HCT116 (cell line): ENCODE measurements around the gene WDR20. TPM values are rescaled to one million over a fixed set of nuclear protein-coding genes. Genes with fewer than 3 reads are reported as not detected.

ENCODE experiments used
- ATAC-seq: fragments of 200-7000 bp; cut with Tn5 transposase; 2 replicates; pipeline ENCODE4 v1.9.1; 2020; ENCODE audit warnings: mild to moderate bottlenecking, moderate library complexity
- BruUV-seq: library from RNA; stranded (reverse); fragments of 400-500 nt; replicated peaks from 2 replicates; lab custom pipeline; 2021; lab: Mats Ljungman, UMichigan
- CTCF ChIA-PET: fragments of 300-600 bp; sonication (Branson Sonifier 250); formaldehyde crosslinking; loops from one replicate; lab custom pipeline; 2021; ENCODE audit warnings: antibody characterized with exemption; lab: Charles Lee
- POLR2A ChIA-PET: fragments of 300-600, 350-600 bp; sonication (Branson Sonifier 250); formaldehyde crosslinking; loops from one replicate; lab custom pipeline; 2021; ENCODE audit warnings: antibody characterized with exemption; lab: Charles Lee
- RAD21 ChIA-PET, 2 experiments: fragments of 300-600 bp; sonication (Branson Sonifier 250); formaldehyde crosslinking; loops; one replicate each; lab custom pipeline; 2023; ENCODE audit warnings: low total read pairs in 2 of 2; ENCODE audit not compliant: uncharacterized antibody in 2 of 2, unreplicated experiment in 2 of 2, low non-redundant PET in 1 of 2; lab: Charles Lee
- DNase-seq: peaks from one replicate; pipeline ENCODE4 v3.0.0-alpha.2; 2010; ENCODE audit warnings: low read depth, low spot score
- H2AFZ ChIP-seq: fragments of 200-600 bp; shearing (Covaris generic), sonication (generic); 2 replicates; pipeline ENCODE4 v1.6.1; 2017; ENCODE audit warnings: low read depth, mixed run types, mixed read lengths, antibody characterized with exemption, low read length; ENCODE audit not compliant: poor library complexity, severe bottlenecking
- H3K27ac ChIP-seq: 2 replicates; pipeline ENCODE4 v1.5.1; 2012; ENCODE audit warnings: low read depth, low read length
- H3K27me3 ChIP-seq: fragments of 200-600 bp; sonication (generic); 2 replicates; pipeline ENCODE4 v1.6.1; 2016; ENCODE audit warnings: mixed run types, low read length, mixed read lengths; ENCODE audit not compliant: insufficient read depth
- H3K36me3 ChIP-seq, 2 experiments: fragments of 200-500 bp in 1 of 2; fragments of 200-600 bp in 1 of 2; sonication (Bioruptor generic) in 1 of 2; sonication (generic) in 1 of 2; 2 replicates each; pipeline versions ENCODE4 v1.5.1 to v1.6.1; 2014 to 2016; ENCODE audit warnings: low read length in 2 of 2, inconsistent platforms in 1 of 2, mixed read lengths in 1 of 2, mixed run types in 1 of 2; ENCODE audit not compliant: insufficient read depth in 2 of 2, control insufficient read depth in 1 of 2
- H3K4me1 ChIP-seq, 2 experiments: fragments of 200-600 bp in 1 of 2; sonication (generic) in 1 of 2; 2 replicates each; pipeline versions ENCODE4 v1.5.1 to v1.6.1; 2012 to 2017; ENCODE audit warnings: low read length in 2 of 2, inconsistent platforms in 1 of 2, mild to moderate bottlenecking in 1 of 2, mixed read lengths in 1 of 2, mixed run types in 1 of 2, moderate library complexity in 1 of 2; ENCODE audit not compliant: insufficient read depth in 2 of 2, control insufficient read depth in 1 of 2
- H3K4me2 ChIP-seq: fragments of 200-600 bp; sonication (generic); 2 replicates; pipeline ENCODE4 v1.6.1; 2017; ENCODE audit warnings: mixed run types, low read length, mixed read lengths
- H3K4me3 ChIP-seq, 2 experiments: fragments of 200-600 bp in 1 of 2; sonication (generic) in 1 of 2; replicated peaks in 1 of 2; 2 replicates each; pipeline ENCODE4 v1.5.1; 2011 to 2016; ENCODE audit warnings: low read length in 2 of 2, control low read depth in 1 of 2, low read depth in 1 of 2, mild to moderate bottlenecking in 1 of 2, mixed read lengths in 1 of 2, mixed run types in 1 of 2
- H3K79me2 ChIP-seq: fragments of 200-600 bp; sonication (generic); 2 replicates; pipeline ENCODE4 v1.6.1; 2017; ENCODE audit warnings: mild to moderate bottlenecking, mixed run types, low read length, moderate library complexity, mixed read lengths; ENCODE audit not compliant: insufficient read depth
- H3K9ac ChIP-seq: fragments of 200-600 bp; sonication (generic); 2 replicates; pipeline ENCODE4 v1.6.1; 2016; ENCODE audit warnings: low read length, mixed read lengths
- H3K9me2 ChIP-seq: fragments of 200-600 bp; sonication (generic), shearing (Covaris generic); 2 replicates; pipeline ENCODE4 v1.6.1; 2017; ENCODE audit warnings: mixed run types, mild to moderate bottlenecking, moderate library complexity; ENCODE audit not compliant: insufficient read depth
- H3K9me3 ChIP-seq, 2 experiments: fragments of 200-500 bp in 1 of 2; fragments of 200-600 bp in 1 of 2; sonication (Bioruptor generic) in 1 of 2; sonication (generic) in 1 of 2; 2 replicates each; pipeline ENCODE4 v1.6.1; 2014 to 2017; ENCODE audit warnings: low read length in 2 of 2, mixed read lengths in 2 of 2, inconsistent platforms in 1 of 2, low read depth in 1 of 2, mild to moderate bottlenecking in 1 of 2, mixed run types in 1 of 2, moderate library complexity in 1 of 2; ENCODE audit not compliant: control insufficient read depth in 1 of 2, insufficient read depth in 1 of 2
- H4K20me1 ChIP-seq: fragments of 200-600 bp; sonication (generic), shearing (Covaris generic); 2 replicates; pipeline ENCODE4 v1.6.1; 2017; ENCODE audit warnings: mixed run types, mild to moderate bottlenecking, moderate library complexity; ENCODE audit not compliant: insufficient read depth
- ATF3 ChIP-seq: IDR thresholded peaks from 2 replicates; pipeline ENCODE4 v1.6.1; 2012
- EGR1 ChIP-seq: IDR thresholded peaks from 2 replicates; pipeline ENCODE4 v1.6.1; 2012; ENCODE audit warnings: low read depth
- EZH2phosphoT487 ChIP-seq: fragments of 200-600 bp; IDR thresholded peaks from 2 replicates; pipeline ENCODE4 v1.6.1; 2018; ENCODE audit warnings: antibody characterized with exemption, borderline replicate concordance
- FOSL1 ChIP-seq: IDR thresholded peaks from 2 replicates; pipeline ENCODE4 v1.6.1; 2012; ENCODE audit warnings: low read depth
- JUND ChIP-seq: IDR thresholded peaks from 2 replicates; pipeline ENCODE4 v1.6.1; 2012
- MAX ChIP-seq: IDR thresholded peaks from 2 replicates; pipeline ENCODE4 v1.6.1; 2012
- SIN3A ChIP-seq: IDR thresholded peaks from 2 replicates; pipeline ENCODE4 v1.6.1; 2012; ENCODE audit warnings: low read depth
- YY1 ChIP-seq: IDR thresholded peaks from 2 replicates; pipeline ENCODE4 v1.6.1; 2011; ENCODE audit warnings: low read length, low read depth, moderate library complexity, mild to moderate bottlenecking; ENCODE audit not compliant: insufficient replicate concordance; ENCODE audit errors: extremely low read depth
- ZFX ChIP-seq: fragments of 450-650 bp; IDR thresholded peaks from 2 replicates; pipeline ENCODE4 v1.6.1; 2017
- intact Hi-C: fragments of 100-400 bp; cut with micrococcal nuclease; formaldehyde crosslinking; loops from 2 replicates; pipeline ENCODE4 v1.10.0; 2022
- total RNA-seq: library from RNA; stranded (reverse); gene quantifications from one replicate; pipeline ENCODE4 v1.2.1, GENCODE V29; 2021; ENCODE audit not compliant: unreplicated experiment

WDR20 gene
- total RNA-seq, 1 experiment from 2014 or later, result 21.1 TPM

DNA sequence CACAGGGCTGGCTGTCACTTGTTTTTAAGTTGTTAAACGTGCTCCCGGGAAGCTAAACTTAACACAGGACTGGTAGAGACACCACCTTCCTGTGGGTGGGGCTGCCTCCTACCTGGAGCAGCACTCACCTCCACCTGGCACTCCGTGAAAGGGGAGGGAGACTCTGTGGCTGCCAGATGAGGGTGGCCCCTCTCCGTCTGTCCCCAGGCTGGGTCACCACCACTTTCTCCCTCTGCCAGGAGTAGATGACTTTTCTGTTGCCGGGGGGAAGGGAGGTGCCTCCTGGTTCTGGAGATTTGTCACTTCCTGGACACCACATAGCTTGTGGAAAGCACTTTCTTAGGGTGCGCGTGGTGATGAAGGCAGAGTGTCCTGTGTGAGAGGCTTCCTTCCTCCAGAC is 81.3 kb downstream of the WDR20 start (continued):
- TF ChIP-seq YY1, result no peak
- no peak for TF ChIP-seq FOSL1
- no peak for TF ChIP-seq ATF3
- TF ChIP-seq JUND, result no peak
- TF ChIP-seq ZFX, result no peak
- TF ChIP-seq EGR1, result no peak

GRCh38 chr14:102222009-102222575 is 82.4 kb downstream of the WDR20 start:
- Histone ChIP-seq H4K20me1 (no peaks in the 10 kb centered on the region), H3K27ac (no peak overlapping the region), H3K27me3 (no peaks in the 10 kb centered on the region), H3K9me3 (no peaks in the 10 kb centered on the region), H3K4me1 (peaks cover 0 to 3% of the 10 kb centered on the region in 2 experiments; a peak in 1 of 4 replicates), H3K36me3 (no peaks in the 10 kb centered on the region), H3K9me2 (no peaks in the 10 kb centered on the region), H3K79me2 (peaks cover 1% of the 10 kb centered on the region; the same call in 1 of the 2 replicates), H3K4me2 (no peak overlapping the region), H3K4me3 (no peak overlapping the region), H3K9ac (no peak overlapping the region), H2AFZ (no peak overlapping the region)
- POLR2A ChIA-PET, result no interaction called here
- intact Hi-C loops, result no loop called here
- no peak for DNase-seq
- CTCF ChIA-PET, result interaction anchor here (0.6 kb wide), 1 partner anchor 93 kb away, joined by 3 read pairs; no protein-coding TSS in a partner anchor
- ATAC-seq, result no peak
- TF ChIP-seq SIN3A (no peak), MAX (no peak), EGR1 (no peak), FOSL1 (no peak), EZH2phosphoT487 (no peak)
- BruUV-seq, result no TSS peak
- RAD21 ChIA-PET, result no interaction called here
